ENCODE results near the gene SYNDIG1.

- no peak for TF ChIP-seq CTCF (IDR thresholded peaks at IDR 0.05)
- TF ChIP-seq EZH2 (IDR thresholded peaks at IDR 0.05; ENCODE audit: borderline replicate concordance, insufficient read depth, low read depth, low read length, poor library complexity, severe bottlenecking), result no peak
Measured at GRCh38 chr20:24590178-24590982, 121.0 kb downstream of the SYNDIG1 start.
